Endothelial cell of umbilical vein (primary cell): ENCODE measurements around the gene F5.

Source experiments
- EZH2 ChIP-seq: IDR thresholded peaks from 2 replicates; pipeline ENCODE4 v1.6.1; 2012; ENCODE audit warnings: borderline replicate concordance, low read depth, mild to moderate bottlenecking, moderate library complexity, low read length, inconsistent platforms; ENCODE audit not compliant: severe bottlenecking
- POLR2A ChIP-seq: IDR thresholded peaks from 2 replicates; pipeline ENCODE4 v1.6.1; 2012; ENCODE audit warnings: low read depth, mild to moderate bottlenecking, control low read depth, low read length
- POLR2AphosphoS5 ChIP-seq: IDR thresholded peaks from 2 replicates; pipeline ENCODE4 v1.6.1; 2012; ENCODE audit warnings: low read depth, mild to moderate bottlenecking, control low read depth, low read length, moderate library complexity; ENCODE audit not compliant: insufficient read depth
- TF ChIP-seq, protein P1 (sequence below), 2 donors: IDR thresholded peaks; 1 replicate in 1 of 2; 2 replicates in 1 of 2; pipeline ENCODE4 v1.5.1; 2011; ENCODE audit warnings: low read length in 2 of 2, mild to moderate bottlenecking in 2 of 2, moderate library complexity in 2 of 2, control low read depth in 1 of 2, inconsistent platforms in 1 of 2, low read depth in 1 of 2; ENCODE audit not compliant: insufficient read depth in 1 of 2; ENCODE audit errors: extremely low read depth in 1 of 2

DNA sequence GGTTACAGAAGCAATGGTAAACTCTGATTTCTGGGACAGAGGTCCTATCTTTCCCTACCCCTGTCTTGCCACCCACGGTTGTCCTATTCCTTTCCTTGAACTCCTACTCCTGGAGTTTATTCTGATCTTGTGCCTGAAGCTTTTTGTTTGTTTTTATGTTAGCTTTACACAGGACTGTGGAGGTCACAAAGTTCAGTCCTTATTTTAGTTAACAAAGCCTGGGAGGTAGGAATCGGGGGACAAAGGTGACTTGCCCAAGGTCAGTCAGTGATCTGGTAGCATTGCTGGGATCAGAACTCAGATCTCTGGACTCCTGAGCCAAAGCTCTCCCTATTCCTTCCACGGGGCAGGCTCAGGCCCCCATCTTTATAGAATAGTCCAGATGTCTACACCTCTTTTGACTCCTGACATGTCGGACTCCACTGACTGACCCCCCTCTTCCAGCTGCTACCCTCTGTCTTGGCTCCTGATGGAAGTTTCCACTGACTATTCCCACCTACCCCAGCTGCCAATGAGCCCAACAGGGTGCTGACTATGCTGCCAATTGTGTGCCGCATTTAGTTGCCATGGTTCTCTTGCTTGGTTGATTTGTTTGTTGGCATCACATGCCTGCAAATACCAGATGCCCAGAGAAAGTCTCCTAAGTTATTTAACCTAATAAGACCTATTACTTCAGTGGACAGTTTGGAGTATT is 9.9 kb downstream of the F5 start:
- TF ChIP-seq, protein P1, sequence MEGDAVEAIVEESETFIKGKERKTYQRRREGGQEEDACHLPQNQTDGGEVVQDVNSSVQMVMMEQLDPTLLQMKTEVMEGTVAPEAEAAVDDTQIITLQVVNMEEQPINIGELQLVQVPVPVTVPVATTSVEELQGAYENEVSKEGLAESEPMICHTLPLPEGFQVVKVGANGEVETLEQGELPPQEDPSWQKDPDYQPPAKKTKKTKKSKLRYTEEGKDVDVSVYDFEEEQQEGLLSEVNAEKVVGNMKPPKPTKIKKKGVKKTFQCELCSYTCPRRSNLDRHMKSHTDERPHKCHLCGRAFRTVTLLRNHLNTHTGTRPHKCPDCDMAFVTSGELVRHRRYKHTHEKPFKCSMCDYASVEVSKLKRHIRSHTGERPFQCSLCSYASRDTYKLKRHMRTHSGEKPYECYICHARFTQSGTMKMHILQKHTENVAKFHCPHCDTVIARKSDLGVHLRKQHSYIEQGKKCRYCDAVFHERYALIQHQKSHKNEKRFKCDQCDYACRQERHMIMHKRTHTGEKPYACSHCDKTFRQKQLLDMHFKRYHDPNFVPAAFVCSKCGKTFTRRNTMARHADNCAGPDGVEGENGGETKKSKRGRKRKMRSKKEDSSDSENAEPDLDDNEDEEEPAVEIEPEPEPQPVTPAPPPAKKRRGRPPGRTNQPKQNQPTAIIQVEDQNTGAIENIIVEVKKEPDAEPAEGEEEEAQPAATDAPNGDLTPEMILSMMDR (IDR thresholded peaks at IDR 0.05; ENCODE audit: extremely low read depth in 1 of 2, insufficient read depth in 1 of 2, low read depth in 1 of 2, low read length in 2 of 2), result no peak
- TF ChIP-seq EZH2, result no peak
- no peak for TF ChIP-seq POLR2A
- TF ChIP-seq POLR2AphosphoS5, result no peak
